CD4-positive, alpha-beta T cell (primary cell): ENCODE data around the gene ACMSD. TPM values are rescaled to one million over a fixed set of nuclear protein-coding genes. Genes with fewer than 3 reads are reported as not detected.

Source experiments
- ATAC-seq: fragments of 200-7000 bp; cut with Tn5 transposase; one replicate; pipeline ENCODE4 v1.10.0; 2022; ENCODE audit warnings: mild to moderate bottlenecking; ENCODE audit not compliant: poor library complexity
- CTCF ChIA-PET: fragments of 350-600 bp; sonication (Branson Sonifier 250); formaldehyde crosslinking; loops from one replicate; lab custom pipeline; 2021; ENCODE audit warnings: antibody characterized with exemption, inconsistent platforms; lab: Charles Lee
- POLR2A ChIA-PET: fragments of 350-600 bp; sonication (Branson Sonifier 250); formaldehyde crosslinking; loops from one replicate; lab custom pipeline; 2021; ENCODE audit warnings: antibody characterized with exemption, inconsistent platforms; lab: Charles Lee
- DNase-seq, 14 experiments: peaks; one replicate each; pipeline ENCODE4 v3.0.0-alpha.2; 2013 to 2020; ENCODE audit warnings: mixed read lengths in 2 of 14
- H3K27ac ChIP-seq, 2 donors: one replicate each; pipeline versions ENCODE4 v1.5.1 to v1.7.0; 2013; ENCODE audit warnings: low read length in 2 of 2, low read depth in 1 of 2, mild to moderate bottlenecking in 1 of 2
- H3K27me3 ChIP-seq, 2 experiments: 1 replicate in 1 of 2; 2 replicates in 1 of 2; pipeline versions ENCODE4 v1.6.1 to v1.7.0; 2013; ENCODE audit warnings: low read length in 2 of 2, control low read depth in 1 of 2, mild to moderate bottlenecking in 1 of 2, moderate library complexity in 1 of 2; ENCODE audit not compliant: insufficient read depth in 2 of 2, control insufficient read depth in 1 of 2
- H3K36me3 ChIP-seq: one replicate; pipeline ENCODE4 v1.6.1; 2013; ENCODE audit warnings: low read length, control low read depth; ENCODE audit not compliant: insufficient read depth
- H3K4me1 ChIP-seq: one replicate; pipeline ENCODE4 v1.6.1; 2013; ENCODE audit warnings: low read length, control low read depth; ENCODE audit not compliant: insufficient read depth
- H3K4me3 ChIP-seq: one replicate; pipeline ENCODE4 v1.5.1; 2013; ENCODE audit warnings: mild to moderate bottlenecking, low read length, moderate library complexity
- H3K9me3 ChIP-seq, 2 experiments: 1 replicate in 1 of 2; 2 replicates in 1 of 2; pipeline versions ENCODE4 v1.6.1 to v1.7.0; 2013; ENCODE audit warnings: low read length in 2 of 2, mild to moderate bottlenecking in 2 of 2, control low read depth in 1 of 2, moderate library complexity in 1 of 2; ENCODE audit not compliant: control insufficient read depth in 1 of 2, insufficient read depth in 1 of 2
- H3K27ac Mint-ChIP-seq: one replicate; pipeline ENCODE4 v1.8.0; 2020; ENCODE audit warnings: mixed read lengths
- H3K27me3 Mint-ChIP-seq: one replicate; pipeline ENCODE4 v1.8.0; 2021; ENCODE audit warnings: mixed read lengths
- H3K36me3 Mint-ChIP-seq: one replicate; pipeline ENCODE4 v1.8.0; 2021; ENCODE audit warnings: low read depth, mixed read lengths
- H3K4me1 Mint-ChIP-seq: one replicate; pipeline ENCODE4 v1.8.0; 2021; ENCODE audit warnings: low read depth, mixed read lengths
- H3K4me3 Mint-ChIP-seq: one replicate; pipeline ENCODE4 v1.8.0; 2020; ENCODE audit warnings: mild to moderate bottlenecking, mixed read lengths
- H3K9me3 Mint-ChIP-seq: one replicate; pipeline ENCODE4 v1.8.0; 2020; ENCODE audit warnings: mixed read lengths
- CTCF ChIP-seq: fragments of 200-600 bp; IDR thresholded peaks from one replicate; pipeline ENCODE4 v1.8.0; 2022; ENCODE audit warnings: antibody characterized with exemption, mild to moderate bottlenecking
- intact Hi-C, 2 experiments: fragments of 100-400 bp; cut with DNase I in 1 of 2; cut with micrococcal nuclease in 1 of 2; formaldehyde crosslinking; loops; one replicate each; pipeline versions ENCODE4 v1.15.1 to v1.9.0; 2023 to 2025; cut with DNase I, micrococcal nuclease
- total RNA-seq, 174 experiments: library from RNA in 2 of 174; stranded (reverse) in 2 of 174; gene quantifications; one replicate each; pipeline ENCODE4 v1.2.3 and lab custom pipeline; 2021 to 2026

ACMSD gene
- total RNA-seq, 2 experiments from 2014 or later = not detected

GRCh38 chr2:134869946-134870736 is 31.7 kb downstream of the ACMSD start:
- Mint-ChIP-seq H3K27ac (no peak overlapping the region), H3K9me3 (no peaks in the 10 kb centered on the region), H3K27me3 (no peaks in the 10 kb centered on the region)

GRCh38 chr2:134873152-134873551 is 34.7 kb downstream of the ACMSD start:
- peaks cover 0 to 1% of the 10 kb centered on the region in 2 experiments for H3K9me3 ChIP-seq
- H3K4me1 ChIP-seq = no peaks in the 10 kb centered on the region
- intact Hi-C loops = loop anchor here in 1 of 2 experiments (10.0 kb wide), 1 partner anchor 778 kb away; no protein-coding TSS in a partner anchor
- Mint-ChIP-seq H3K27ac (no peak overlapping the region), H3K36me3 (peaks cover 12% of the 10 kb centered on the region), H3K4me3 (no peak overlapping the region), H3K27me3 (no peaks in the 10 kb centered on the region), H3K4me1 (no peaks in the 10 kb centered on the region), H3K9me3 (peaks cover 10% of the 10 kb centered on the region)
- CTCF ChIA-PET = no interaction called here
- POLR2A ChIA-PET = no interaction called here
- DNase-seq (no peak), ATAC-seq (no peak)
- no peak overlapping the region for H3K4me3 ChIP-seq
- no peak for TF ChIP-seq CTCF
- H3K36me3 ChIP-seq = no peaks in the 10 kb centered on the region
- H3K27me3 ChIP-seq = no peaks in the 10 kb centered on the region
- H3K27ac ChIP-seq = no peak overlapping the region

More at GRCh38 chr2:134869946-134870736, 31.7 kb downstream of the ACMSD start:
- no peak for TF ChIP-seq CTCF
- Histone ChIP-seq H3K9me3 (no peaks in the 10 kb centered on the region), H3K4me1 (no peaks in the 10 kb centered on the region), H3K4me3 (no peak overlapping the region), H3K27me3 (no peaks in the 10 kb centered on the region), H3K36me3 (no peaks in the 10 kb centered on the region), H3K27ac (no peak overlapping the region)
- intact Hi-C loops = loop anchor here in 1 of 2 experiments (10.0 kb wide), 1 partner anchor 775 kb away; no protein-coding TSS in a partner anchor
- no peak for DNase-seq
- ChIA-PET CTCF (no interaction called here), POLR2A (no interaction called here)
- H3K36me3 Mint-ChIP-seq = no peaks in the 10 kb centered on the region
- ATAC-seq = no peak
- no peak overlapping the region for H3K4me3 Mint-ChIP-seq
- no peaks in the 10 kb centered on the region for H3K4me1 Mint-ChIP-seq

- no peak for ATAC-seq
- H3K4me1 Mint-ChIP-seq = no peaks in the 10 kb centered on the region
- ChIA-PET CTCF (no interaction called here), POLR2A (no interaction called here)
- TF ChIP-seq CTCF = no peak
- no peaks in the 10 kb centered on the region for H3K4me1 ChIP-seq
- H3K9me3 ChIP-seq = peaks cover 0 to 5% of the 10 kb centered on the region in 2 experiments
- H3K27me3 ChIP-seq = no peaks in the 10 kb centered on the region
- no peak overlapping the region for H3K27ac ChIP-seq
- peaks cover 19% of the 10 kb centered on the region for H3K9me3 Mint-ChIP-seq
- H3K4me3 Mint-ChIP-seq = no peak overlapping the region
- H3K4me3 ChIP-seq = no peak overlapping the region
- no peaks in the 10 kb centered on the region for H3K27me3 Mint-ChIP-seq
- H3K27ac Mint-ChIP-seq = no peak overlapping the region
- H3K36me3 Mint-ChIP-seq = peaks cover 17% of the 10 kb centered on the region
- DNase-seq = no peak
- intact Hi-C loops = loop anchor here in 1 of 2 experiments (10.0 kb wide), 1 partner anchor 781 kb away; no protein-coding TSS in a partner anchor
- H3K36me3 ChIP-seq = no peaks in the 10 kb centered on the region
Measured at GRCh38 chr2:134875309-134875708, 36.9 kb downstream of the ACMSD start.
